Neural progenitor cell (in vitro differentiated cells): ENCODE data around the gene RAB1A. TPM values are rescaled to one million over a fixed set of nuclear protein-coding genes. Genes with fewer than 3 reads are reported as not detected.
A peak's percentile ranks its signal among the peaks of the same experiment; 100 is the strongest.
"Not testable (repeated sequence)": the region's sequence is repeated elsewhere in the genome, so short reads cannot be mapped to it uniquely, and the experiment has no call there.

Experiments used
- DNase-seq: peaks from one replicate; pipeline ENCODE4 v3.0.0-alpha.2; 2016; ENCODE audit warnings: low spot score
- H2AFZ ChIP-seq: fragments of 200-600 bp; sonication (generic); replicated peaks from 2 replicates; pipeline ENCODE4 v1.6.1; 2016; ENCODE audit warnings: antibody characterized with exemption
- H3F3A ChIP-seq: fragments of 200-600 bp; sonication (generic); 2 replicates; pipeline ENCODE4 v1.6.1; 2016; ENCODE audit warnings: antibody characterized with exemption, low read depth
- H3K27ac ChIP-seq: fragments of 200-600 bp; sonication (generic); 2 replicates; pipeline ENCODE4 v1.5.1; 2016; ENCODE audit warnings: mild to moderate bottlenecking
- H3K27me3 ChIP-seq: fragments of 200-600 bp; sonication (generic); 2 replicates; pipeline ENCODE4 v1.6.1; 2016; ENCODE audit warnings: mild to moderate bottlenecking, moderate library complexity
- H3K36me3 ChIP-seq: fragments of 200-600 bp; sonication (generic); 2 replicates; pipeline ENCODE4 v1.5.1; 2016
- H3K4me1 ChIP-seq: fragments of 200-600 bp; sonication (generic); 2 replicates; pipeline ENCODE4 v1.6.1; 2016; ENCODE audit warnings: mixed run types
- H3K4me2 ChIP-seq: fragments of 200-600 bp; sonication (generic); 2 replicates; pipeline ENCODE4 v1.6.1; 2016
- H3K4me3 ChIP-seq: fragments of 200-600 bp; sonication (generic); 2 replicates; pipeline ENCODE4 v1.5.1; 2016
- H3K79me2 ChIP-seq: fragments of 200-600 bp; sonication (generic); 2 replicates; pipeline ENCODE4 v1.6.1; 2016; ENCODE audit warnings: low read depth
- H3K9ac ChIP-seq: fragments of 200-600 bp; sonication (generic); 2 replicates; pipeline ENCODE4 v1.6.1; 2016
- H3K9me3 ChIP-seq: fragments of 200-600 bp; sonication (generic); 2 replicates; pipeline ENCODE4 v1.5.1; 2016; ENCODE audit warnings: low read depth
- H4K20me1 ChIP-seq: fragments of 200-600 bp; sonication (generic); 2 replicates; pipeline ENCODE4 v1.6.1; 2016; ENCODE audit warnings: low read depth
- H3K27ac Mint-ChIP-seq: 3 replicates; pipeline ENCODE4 v1.8.0; 2021; ENCODE audit warnings: mixed read lengths
- H3K27me3 Mint-ChIP-seq: 2 replicates; pipeline ENCODE4 v1.8.0; 2022; ENCODE audit warnings: low read depth, mild to moderate bottlenecking, inconsistent platforms, moderate library complexity, mixed read lengths; ENCODE audit not compliant: insufficient read depth
- H3K36me3 Mint-ChIP-seq: 3 replicates; pipeline ENCODE4 v1.8.0; 2021; ENCODE audit warnings: mixed read lengths
- H3K4me1 Mint-ChIP-seq: 3 replicates; pipeline ENCODE4 v1.8.0; 2021; ENCODE audit warnings: mixed read lengths
- H3K4me3 Mint-ChIP-seq: 3 replicates; pipeline ENCODE4 v1.8.0; 2021; ENCODE audit warnings: mild to moderate bottlenecking, moderate library complexity, mixed read lengths
- H3K9me3 Mint-ChIP-seq: 3 replicates; pipeline ENCODE4 v1.8.0; 2020; ENCODE audit warnings: mixed read lengths
- CTCF ChIP-seq: fragments of 200-600 bp; sonication (generic); IDR thresholded peaks from 2 replicates; pipeline ENCODE4 v1.5.1; 2017; ENCODE audit warnings: antibody characterized with exemption, mild to moderate bottlenecking
- EZH2 ChIP-seq: fragments of 200-600 bp; sonication (generic); IDR thresholded peaks from 2 replicates; pipeline ENCODE4 v1.6.1; 2017; ENCODE audit warnings: antibody characterized with exemption, mild to moderate bottlenecking, moderate library complexity
- EZH2phosphoT487 ChIP-seq: fragments of 200-600 bp; sonication (generic); IDR thresholded peaks from 2 replicates; pipeline ENCODE4 v1.6.1; 2017; ENCODE audit warnings: antibody characterized with exemption
- total RNA-seq: library from RNA; depleted of rRNA; stranded (reverse); fragments of >200 nt; gene quantifications from 2 replicates; pipeline ENCODE4 v1.2.3, GENCODE V29; 2015; ENCODE audit warnings: low replicate concordance

RAB1A gene
- total RNA-seq, 1 donor from 2014 or later: 100 TPM

GRCh38 chr2:65172994-65173790 is 43.3 kb upstream of the RAB1A start:
- Mint-ChIP-seq H3K27ac (no peak overlapping the region), H3K36me3 (no peaks in the 10 kb centered on the region), H3K4me1 (no peaks in the 10 kb centered on the region), H3K4me3 (no peak overlapping the region), H3K9me3 (peaks cover 1% of the 10 kb centered on the region), H3K27me3 (peaks cover 3% of the 10 kb centered on the region)
- H3K9ac ChIP-seq: no peak overlapping the region
- H4K20me1 ChIP-seq: no peaks in the 10 kb centered on the region
- no peaks in the 10 kb centered on the region for H3K79me2 ChIP-seq
- no peak overlapping the region for H3K4me3 ChIP-seq
- no peaks in the 10 kb centered on the region for H3K27me3 ChIP-seq
- no peaks in the 10 kb centered on the region for H3F3A ChIP-seq
- no peak overlapping the region for H3K27ac ChIP-seq
- no peaks in the 10 kb centered on the region for H3K9me3 ChIP-seq
- TF ChIP-seq EZH2phosphoT487 (no peak), CTCF (no peak), EZH2 (no peak)
- no peak overlapping the region for H2AFZ ChIP-seq
- H3K4me1 ChIP-seq: no peaks in the 10 kb centered on the region
- no peak overlapping the region for H3K4me2 ChIP-seq
- H3K36me3 ChIP-seq: no peaks in the 10 kb centered on the region
- no peak for DNase-seq

GRCh38 chr2:65170611-65171477 is 40.9 kb upstream of the RAB1A start:
- not testable (repeated sequence) for H3K4me1 Mint-ChIP-seq, H3K27me3 ChIP-seq, H3K9ac ChIP-seq, H3K27ac ChIP-seq, H3K36me3 Mint-ChIP-seq, H3K36me3 ChIP-seq, H3K4me3 ChIP-seq, H3F3A ChIP-seq, H3K27ac Mint-ChIP-seq, H3K4me1 ChIP-seq, H3K4me2 ChIP-seq, H3K9me3 ChIP-seq, DNase-seq, H4K20me1 ChIP-seq, H3K9me3 Mint-ChIP-seq, H3K4me3 Mint-ChIP-seq, H3K27me3 Mint-ChIP-seq, H3K79me2 ChIP-seq
- H2AFZ ChIP-seq: peak overlapping the region; percentile 6

- TF ChIP-seq EZH2 (no peak), CTCF (no peak), EZH2phosphoT487 (no peak)
- H3K4me1 Mint-ChIP-seq: peaks cover 9% of the 10 kb centered on the region
- H3K27me3 Mint-ChIP-seq: peaks cover 3% of the 10 kb centered on the region
Observed at GRCh38 chr2:65169760-65170136, 39.8 kb upstream of the RAB1A start.

More at GRCh38 chr2:65169760-65170136, 39.8 kb upstream of the RAB1A start:
- no peak for DNase-seq
- H3K4me3 Mint-ChIP-seq: no peak overlapping the region
- no peak overlapping the region for H3K27ac Mint-ChIP-seq
- no peak overlapping the region for H3K4me2 ChIP-seq
- H2AFZ ChIP-seq: no peak overlapping the region
- no peak overlapping the region for H3K4me3 ChIP-seq
- no peaks in the 10 kb centered on the region for H3K36me3 ChIP-seq
- no peaks in the 10 kb centered on the region for H3K79me2 ChIP-seq
- H3K27ac ChIP-seq: no peak overlapping the region
- H3F3A ChIP-seq: no peaks in the 10 kb centered on the region
- no peak overlapping the region for H3K9ac ChIP-seq
- no peaks in the 10 kb centered on the region for H3K9me3 ChIP-seq
- no peaks in the 10 kb centered on the region for H3K27me3 ChIP-seq
- H4K20me1 ChIP-seq: no peaks in the 10 kb centered on the region
- no peaks in the 10 kb centered on the region for H3K36me3 Mint-ChIP-seq
- H3K4me1 ChIP-seq: no peaks in the 10 kb centered on the region
- no peaks in the 10 kb centered on the region for H3K9me3 Mint-ChIP-seq
